Neural progenitor cell (in vitro differentiated cells): ENCODE measurements around the gene MLKL. TPM values are rescaled to one million over a fixed set of nuclear protein-coding genes. Genes with fewer than 3 reads are reported as not detected.
A peak's percentile ranks its signal among the peaks of the same experiment; 100 is the strongest.

ENCODE experiments used
- DNase-seq: peaks from one replicate; pipeline ENCODE4 v3.0.0-alpha.2; 2016; ENCODE audit warnings: low spot score
- H2AFZ ChIP-seq: fragments of 200-600 bp; sonication (generic); replicated peaks from 2 replicates; pipeline ENCODE4 v1.6.1; 2016; ENCODE audit warnings: antibody characterized with exemption
- H3F3A ChIP-seq: fragments of 200-600 bp; sonication (generic); 2 replicates; pipeline ENCODE4 v1.6.1; 2016; ENCODE audit warnings: antibody characterized with exemption, low read depth
- H3K27ac ChIP-seq: fragments of 200-600 bp; sonication (generic); 2 replicates; pipeline ENCODE4 v1.5.1; 2016; ENCODE audit warnings: mild to moderate bottlenecking
- H3K27me3 ChIP-seq: fragments of 200-600 bp; sonication (generic); 2 replicates; pipeline ENCODE4 v1.6.1; 2016; ENCODE audit warnings: mild to moderate bottlenecking, moderate library complexity
- H3K36me3 ChIP-seq: fragments of 200-600 bp; sonication (generic); 2 replicates; pipeline ENCODE4 v1.5.1; 2016
- H3K4me1 ChIP-seq: fragments of 200-600 bp; sonication (generic); 2 replicates; pipeline ENCODE4 v1.6.1; 2016; ENCODE audit warnings: mixed run types
- H3K4me2 ChIP-seq: fragments of 200-600 bp; sonication (generic); 2 replicates; pipeline ENCODE4 v1.6.1; 2016
- H3K4me3 ChIP-seq: fragments of 200-600 bp; sonication (generic); 2 replicates; pipeline ENCODE4 v1.5.1; 2016
- H3K79me2 ChIP-seq: fragments of 200-600 bp; sonication (generic); 2 replicates; pipeline ENCODE4 v1.6.1; 2016; ENCODE audit warnings: low read depth
- H3K9ac ChIP-seq: fragments of 200-600 bp; sonication (generic); 2 replicates; pipeline ENCODE4 v1.6.1; 2016
- H3K9me3 ChIP-seq: fragments of 200-600 bp; sonication (generic); 2 replicates; pipeline ENCODE4 v1.5.1; 2016; ENCODE audit warnings: low read depth
- H4K20me1 ChIP-seq: fragments of 200-600 bp; sonication (generic); 2 replicates; pipeline ENCODE4 v1.6.1; 2016; ENCODE audit warnings: low read depth
- H3K27ac Mint-ChIP-seq: 3 replicates; pipeline ENCODE4 v1.8.0; 2021; ENCODE audit warnings: mixed read lengths
- H3K27me3 Mint-ChIP-seq: 2 replicates; pipeline ENCODE4 v1.8.0; 2022; ENCODE audit warnings: low read depth, mild to moderate bottlenecking, inconsistent platforms, moderate library complexity, mixed read lengths; ENCODE audit not compliant: insufficient read depth
- H3K36me3 Mint-ChIP-seq: 3 replicates; pipeline ENCODE4 v1.8.0; 2021; ENCODE audit warnings: mixed read lengths
- H3K4me1 Mint-ChIP-seq: 3 replicates; pipeline ENCODE4 v1.8.0; 2021; ENCODE audit warnings: mixed read lengths
- H3K4me3 Mint-ChIP-seq: 3 replicates; pipeline ENCODE4 v1.8.0; 2021; ENCODE audit warnings: mild to moderate bottlenecking, moderate library complexity, mixed read lengths
- H3K9me3 Mint-ChIP-seq: 3 replicates; pipeline ENCODE4 v1.8.0; 2020; ENCODE audit warnings: mixed read lengths
- CTCF ChIP-seq: fragments of 200-600 bp; sonication (generic); IDR thresholded peaks from 2 replicates; pipeline ENCODE4 v1.5.1; 2017; ENCODE audit warnings: antibody characterized with exemption, mild to moderate bottlenecking
- EZH2 ChIP-seq: fragments of 200-600 bp; sonication (generic); IDR thresholded peaks from 2 replicates; pipeline ENCODE4 v1.6.1; 2017; ENCODE audit warnings: antibody characterized with exemption, mild to moderate bottlenecking, moderate library complexity
- EZH2phosphoT487 ChIP-seq: fragments of 200-600 bp; sonication (generic); IDR thresholded peaks from 2 replicates; pipeline ENCODE4 v1.6.1; 2017; ENCODE audit warnings: antibody characterized with exemption
- total RNA-seq: library from RNA; depleted of rRNA; stranded (reverse); fragments of >200 nt; gene quantifications from 2 replicates; pipeline ENCODE4 v1.2.3, GENCODE V29; 2015; ENCODE audit warnings: low replicate concordance

Gene MLKL
- total RNA-seq, 1 donor from 2014 or later = 0.04 TPM

- Histone ChIP-seq H3K9me3 (no peaks in the 10 kb centered on the region), H3K36me3 (peaks cover 17% of the 10 kb centered on the region), H3K4me2 (no peak overlapping the region), H3K79me2 (peaks cover 80% of the 10 kb centered on the region), H4K20me1 (peaks cover 57% of the 10 kb centered on the region), H3K9ac (no peak overlapping the region), H3K4me3 (no peak overlapping the region), H3K27me3 (no peaks in the 10 kb centered on the region), H3K4me1 (peaks cover 9% of the 10 kb centered on the region), H2AFZ (no peak overlapping the region), H3K27ac (no peak overlapping the region), H3F3A (peaks cover 23% of the 10 kb centered on the region)
- Mint-ChIP-seq H3K4me1 (peaks cover 3% of the 10 kb centered on the region), H3K27ac (no peak overlapping the region), H3K36me3 (peaks cover 13% of the 10 kb centered on the region), H3K4me3 (no peak overlapping the region), H3K9me3 (no peaks in the 10 kb centered on the region), H3K27me3 (peaks cover 2% of the 10 kb centered on the region)
- DNase-seq = no peak
- no peak for TF ChIP-seq CTCF
- TF ChIP-seq EZH2 = no peak
- no peak for TF ChIP-seq EZH2phosphoT487
Measured at GRCh38 chr16:74652249-74652648, 48.4 kb downstream of the MLKL start.

- Mint-ChIP-seq H3K27ac (no peak overlapping the region), H3K9me3 (no peaks in the 10 kb centered on the region), H3K36me3 (peaks cover 12% of the 10 kb centered on the region), H3K4me1 (peaks cover under 1% of the 10 kb centered on the region), H3K27me3 (peaks cover 2% of the 10 kb centered on the region), H3K4me3 (no peak overlapping the region)
- Histone ChIP-seq H2AFZ (no peak overlapping the region), H3K79me2 (peaks cover 76% of the 10 kb centered on the region), H3K9me3 (no peaks in the 10 kb centered on the region), H4K20me1 (peaks cover 53% of the 10 kb centered on the region), H3K27me3 (no peaks in the 10 kb centered on the region), H3F3A (peaks cover 23% of the 10 kb centered on the region), H3K9ac (no peak overlapping the region), H3K27ac (no peak overlapping the region), H3K36me3 (peaks cover 17% of the 10 kb centered on the region), H3K4me2 (no peak overlapping the region), H3K4me1 (peaks cover 9% of the 10 kb centered on the region), H3K4me3 (no peak overlapping the region)
- TF ChIP-seq EZH2 (no peak), CTCF (no peak), EZH2phosphoT487 (no peak)
- DNase-seq = no peak
Measured at GRCh38 chr16:74651841-74652240, 48.8 kb downstream of the MLKL start.

- Histone ChIP-seq H3K4me1 (peaks cover 9% of the 10 kb centered on the region), H3K4me2 (no peak overlapping the region), H3K9ac (no peak overlapping the region), H3K27ac (no peak overlapping the region), H3K4me3 (no peak overlapping the region), H3F3A (peaks cover 23% of the 10 kb centered on the region), H3K27me3 (no peaks in the 10 kb centered on the region), H3K79me2 (peaks cover 68% of the 10 kb centered on the region), H3K36me3 (peaks cover 17% of the 10 kb centered on the region), H4K20me1 (peaks cover 45% of the 10 kb centered on the region), H3K9me3 (no peaks in the 10 kb centered on the region), H2AFZ (no peak overlapping the region)
- no peaks in the 10 kb centered on the region for H3K9me3 Mint-ChIP-seq
- TF ChIP-seq EZH2phosphoT487 = no peak
- TF ChIP-seq CTCF = peak; percentile 65
- peaks cover 2% of the 10 kb centered on the region for H3K27me3 Mint-ChIP-seq
- no peaks in the 10 kb centered on the region for H3K4me1 Mint-ChIP-seq
- H3K27ac Mint-ChIP-seq = no peak overlapping the region
- DNase-seq = peak; percentile 9
- H3K36me3 Mint-ChIP-seq = peaks cover 9% of the 10 kb centered on the region
- H3K4me3 Mint-ChIP-seq = no peak overlapping the region
Measured at GRCh38 chr16:74650966-74651567, 49.6 kb downstream of the MLKL start.
